DMS79 (cell line): ENCODE data around the gene MYO10.
"Not testable (repeated sequence)": the region's sequence is repeated elsewhere in the genome, so short reads cannot be mapped to it uniquely, and the experiment has no call there.

ENCODE experiments used
- DNase-seq: peaks from one replicate; lab custom pipeline; 2025; lab: John Stamatoyannopoulos, UW

Gene MYO10

DNA sequence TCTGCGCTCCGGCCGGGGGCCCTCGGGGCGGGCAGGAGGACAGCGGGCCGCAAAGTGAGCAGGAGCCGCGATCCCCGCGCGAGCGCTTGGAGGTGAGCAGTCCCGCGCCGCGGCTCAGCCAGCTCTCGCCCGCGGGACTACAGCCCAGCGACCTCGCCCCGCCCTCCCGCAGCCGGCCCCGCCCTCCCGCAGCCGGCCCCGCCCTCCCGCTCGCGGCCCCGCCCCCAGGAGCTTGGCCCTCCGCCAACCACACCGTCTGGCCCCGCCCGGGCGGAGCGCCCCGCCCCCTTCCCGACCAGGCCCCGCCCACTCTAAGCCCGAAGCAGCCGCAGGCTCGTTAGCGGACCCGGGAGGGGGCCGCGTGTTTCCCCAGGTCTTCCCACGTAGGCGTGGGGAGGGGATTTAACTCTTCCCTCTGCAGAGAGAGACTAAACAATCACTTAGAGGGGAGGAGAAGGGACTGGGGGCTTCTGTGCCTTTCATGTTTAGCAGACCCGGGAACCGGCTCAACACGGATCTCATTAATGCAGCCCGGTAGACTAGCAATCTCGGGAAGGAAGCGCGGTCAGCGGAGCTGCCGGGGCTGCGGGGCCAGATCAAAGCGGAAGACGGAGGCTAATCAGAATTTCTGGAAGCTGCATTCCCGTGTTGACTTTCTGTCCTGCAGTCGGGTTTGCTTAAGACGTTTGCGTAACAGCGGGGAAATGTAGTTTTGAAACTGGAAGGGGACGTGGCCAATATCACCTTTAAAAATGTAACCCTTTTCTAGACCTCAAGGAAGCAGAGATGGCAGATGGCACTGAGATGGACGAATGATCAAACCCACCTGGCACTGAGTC is at the start of gene MYO10:
MYO10 (minus strand) TSS at position 139 of the 839 bp plus-strand sequence. CDS start 480 bp downstream, outside the sequence.
- DNase-seq, result peak; percentile 20

DNA sequence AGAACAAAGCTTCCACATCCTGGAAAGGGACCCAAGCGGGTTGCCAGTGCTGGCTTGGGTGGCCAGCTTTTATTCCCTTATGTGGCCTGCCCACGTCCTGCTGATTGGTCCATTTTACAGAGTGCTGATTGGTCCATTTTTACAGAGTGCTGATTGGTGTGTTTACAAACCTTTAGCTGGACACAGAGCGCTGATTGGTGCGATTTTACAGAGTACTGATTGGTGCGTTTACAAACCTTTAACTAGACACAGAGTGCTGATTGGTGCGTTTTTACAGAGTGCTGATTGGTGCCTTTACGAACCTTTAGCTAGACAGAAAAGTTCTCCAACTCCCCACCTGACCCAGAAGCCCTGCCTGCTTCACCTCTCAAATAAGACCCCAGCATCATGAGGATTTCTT is 49.2 kb upstream of the MYO10 start:
- not testable (repeated sequence) for DNase-seq

DNA sequence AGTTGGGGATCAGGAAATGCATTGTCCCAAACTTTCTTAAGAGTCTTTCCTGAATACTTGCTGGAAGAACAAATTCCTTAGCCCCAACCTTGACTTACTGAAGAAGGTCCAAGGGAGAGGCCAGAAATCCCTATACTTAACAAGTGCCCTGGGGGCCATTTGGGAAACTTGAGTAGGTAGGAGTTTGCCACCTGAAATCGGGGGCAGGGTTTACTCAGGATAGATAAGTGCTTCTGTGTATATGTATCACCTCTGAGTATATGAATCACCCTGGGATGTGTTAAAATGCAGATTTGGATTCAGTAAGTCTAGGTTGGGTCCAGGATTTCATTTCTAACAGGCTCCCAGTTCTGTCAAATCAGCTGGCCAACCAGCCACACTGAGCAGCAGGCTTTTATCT is 47.9 kb upstream of the MYO10 start:
- no peak for DNase-seq

DNA sequence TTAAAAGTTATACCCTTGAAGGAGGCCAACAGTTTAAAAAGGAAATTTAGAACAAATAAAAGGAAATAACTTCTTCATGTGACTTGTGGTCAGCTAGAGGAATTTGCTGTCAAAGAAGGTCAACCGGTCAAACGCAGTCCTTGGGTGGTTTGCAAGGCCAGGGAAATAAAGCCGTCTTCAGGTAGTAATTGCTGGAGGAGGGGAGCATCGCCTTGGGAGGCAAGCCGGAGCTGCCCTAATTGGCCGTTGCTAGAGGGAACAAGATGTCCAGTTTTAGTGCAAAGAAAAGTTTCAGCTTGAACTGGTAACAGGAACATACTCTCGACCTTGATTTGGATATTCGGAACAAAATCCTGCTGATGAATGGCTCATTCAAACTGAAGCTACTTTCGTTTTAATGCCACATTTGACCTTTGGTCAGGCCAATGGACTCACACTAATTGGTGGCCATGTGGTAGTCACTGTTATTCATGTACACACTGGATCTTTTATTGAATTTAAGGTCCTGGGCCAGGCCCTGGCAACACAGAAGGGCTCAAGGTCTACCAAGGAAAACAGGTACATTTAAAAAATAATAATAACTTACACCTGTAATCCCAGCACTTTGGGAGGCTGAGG is 47.0 kb upstream of the MYO10 start:
- DNase-seq, result no peak

DNA sequence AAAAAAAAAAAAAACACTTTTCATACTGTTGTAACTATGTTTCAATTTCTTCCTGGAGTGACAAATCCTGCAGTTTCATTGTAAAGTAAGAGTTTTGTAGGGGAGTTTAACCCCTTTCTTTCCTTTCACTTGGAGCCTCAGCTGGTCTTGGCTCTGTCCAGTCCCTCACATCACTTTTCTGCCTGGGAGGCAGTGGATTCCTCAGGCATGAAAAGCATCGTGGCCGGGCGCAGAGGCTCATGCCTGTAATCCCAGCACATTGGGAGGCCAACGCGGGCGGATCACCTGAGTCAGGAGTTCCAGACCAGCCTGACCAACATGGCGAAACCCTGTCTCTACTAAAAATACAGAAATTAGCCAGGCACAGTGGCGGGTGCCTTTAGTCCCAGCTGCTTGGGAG is 45.6 kb upstream of the MYO10 start:
- DNase-seq, result no peak

DNA sequence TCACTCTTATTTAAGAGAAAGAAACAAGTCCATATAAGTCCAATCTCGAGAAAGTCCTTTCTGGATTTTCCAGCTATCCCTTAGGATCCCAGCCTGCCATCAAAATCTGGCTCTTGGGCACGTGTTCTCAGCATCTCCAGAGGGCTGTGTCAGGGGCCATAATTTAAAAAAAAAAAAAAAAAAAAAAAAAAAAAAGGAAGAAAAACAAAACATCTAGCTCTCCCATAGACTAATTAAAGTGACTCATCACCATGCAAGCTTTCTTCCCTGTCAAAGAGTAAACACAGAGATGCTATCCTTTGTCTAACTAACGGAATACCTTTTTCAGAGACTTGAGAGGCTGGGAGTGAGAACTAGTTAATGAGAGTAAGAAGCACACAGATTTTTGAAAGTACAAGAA is 44.9 kb upstream of the MYO10 start:
- no peak for DNase-seq

DNA sequence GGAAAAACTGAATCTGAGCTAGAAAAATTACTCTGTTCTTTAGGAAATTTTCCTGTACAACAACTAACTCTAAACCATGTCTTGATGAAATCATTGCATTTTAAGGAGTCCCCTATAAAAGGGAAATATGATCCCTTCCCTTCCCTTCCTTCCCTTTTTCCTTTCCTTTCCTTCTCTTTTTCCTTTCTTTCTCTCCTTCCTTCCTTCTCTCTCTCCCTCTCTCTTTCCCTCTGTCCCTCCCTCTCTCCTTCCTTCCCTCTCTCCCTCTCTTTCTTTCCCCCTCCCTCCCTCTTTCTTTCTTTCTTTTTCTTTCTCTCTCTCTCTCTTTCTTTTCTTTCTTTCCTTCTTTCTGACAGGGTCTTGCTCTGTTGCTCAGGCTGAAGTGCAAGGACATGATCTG is 42.2 kb upstream of the MYO10 start:
- no peak for DNase-seq

DNA sequence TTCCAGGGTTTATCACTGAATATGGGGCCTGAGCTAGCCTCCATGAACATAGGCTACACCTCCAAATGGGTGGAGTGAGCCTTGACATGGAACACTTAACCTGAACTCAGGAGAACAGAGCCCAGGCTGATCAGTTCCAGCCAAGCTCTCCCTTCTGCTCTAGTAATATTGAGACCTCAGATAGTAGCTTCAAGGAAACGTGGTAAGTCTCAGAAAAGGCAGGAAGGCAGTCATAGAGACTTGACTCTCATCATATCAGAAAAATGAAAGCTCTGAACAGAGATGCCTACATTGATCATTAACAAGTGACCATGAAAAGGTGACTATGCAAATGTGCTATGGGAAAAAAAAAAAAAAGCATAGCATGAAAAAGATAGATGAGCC is 40.5 kb upstream of the MYO10 start:
- no peak for DNase-seq

DNA sequence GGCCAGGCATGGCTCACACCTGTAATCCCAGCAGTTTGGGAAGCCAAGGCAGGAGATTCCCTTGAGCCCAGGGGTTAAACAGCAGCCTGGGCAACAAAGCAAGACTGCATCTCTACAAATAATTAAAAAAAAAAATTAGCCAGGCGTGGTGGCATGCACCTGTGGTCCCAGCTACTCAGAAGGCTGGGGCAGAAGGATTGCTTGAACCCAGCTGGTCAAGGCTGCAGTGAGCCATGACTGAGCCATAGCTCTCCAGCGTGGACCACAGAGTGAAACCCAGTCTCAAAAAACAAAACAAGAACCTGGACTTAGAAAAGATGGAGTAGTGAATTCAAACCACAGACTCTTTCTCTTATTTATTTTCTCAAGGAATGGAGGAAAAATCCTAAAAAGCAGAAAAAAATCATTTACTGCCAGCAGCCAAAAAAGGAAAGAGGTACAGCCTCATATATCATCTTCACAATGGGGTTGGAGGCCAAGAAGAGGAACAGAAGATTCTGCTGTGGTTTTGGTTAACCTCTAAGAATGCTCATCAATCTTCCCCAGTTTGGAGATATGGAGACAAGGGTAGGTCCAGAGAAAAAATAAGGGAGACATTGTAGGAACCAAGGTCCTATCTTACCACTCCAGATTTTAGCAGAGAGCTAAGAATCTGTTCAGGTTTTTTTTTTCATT is 40.0 kb upstream of the MYO10 start:
- DNase-seq, result no peak

DNA sequence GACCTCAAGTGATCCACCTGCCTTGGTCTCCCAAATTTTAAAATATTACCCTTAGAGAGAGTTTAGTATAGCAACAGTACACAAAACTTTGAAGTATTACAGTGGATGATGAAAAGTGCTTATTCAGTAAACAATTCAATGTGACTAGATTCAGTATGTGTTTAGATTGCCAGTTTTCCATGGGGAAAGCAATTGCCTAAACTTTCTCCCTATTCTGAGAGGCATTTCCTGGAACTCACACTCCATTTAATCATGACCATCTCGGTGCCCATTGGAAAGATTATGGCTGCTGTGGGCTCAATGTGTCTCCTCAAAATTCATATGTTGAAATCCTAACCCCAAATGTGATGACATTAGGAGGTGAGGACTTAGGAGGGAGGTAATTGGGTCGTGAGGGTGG is 38.9 kb upstream of the MYO10 start:
- DNase-seq, result no peak

DNA sequence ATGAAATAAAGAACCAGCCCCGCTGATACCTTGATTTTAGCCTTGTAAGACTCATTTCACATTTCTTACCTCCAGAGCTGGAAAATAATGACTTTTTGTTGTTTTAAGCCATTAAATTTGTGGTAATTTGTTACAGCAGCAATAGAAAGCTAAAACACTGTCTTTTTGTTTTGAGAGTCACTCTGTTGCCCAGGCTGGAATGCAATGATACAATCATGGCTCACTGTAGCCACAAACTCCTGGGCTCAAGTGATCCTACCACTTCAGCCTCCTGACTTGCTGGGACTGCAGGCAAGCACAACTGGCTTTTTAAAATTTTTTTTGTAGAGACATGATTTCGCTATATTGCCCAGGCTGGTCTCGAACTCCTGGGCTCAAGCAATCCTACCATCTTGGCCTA is 34.7 kb upstream of the MYO10 start:
- no peak for DNase-seq

DNA sequence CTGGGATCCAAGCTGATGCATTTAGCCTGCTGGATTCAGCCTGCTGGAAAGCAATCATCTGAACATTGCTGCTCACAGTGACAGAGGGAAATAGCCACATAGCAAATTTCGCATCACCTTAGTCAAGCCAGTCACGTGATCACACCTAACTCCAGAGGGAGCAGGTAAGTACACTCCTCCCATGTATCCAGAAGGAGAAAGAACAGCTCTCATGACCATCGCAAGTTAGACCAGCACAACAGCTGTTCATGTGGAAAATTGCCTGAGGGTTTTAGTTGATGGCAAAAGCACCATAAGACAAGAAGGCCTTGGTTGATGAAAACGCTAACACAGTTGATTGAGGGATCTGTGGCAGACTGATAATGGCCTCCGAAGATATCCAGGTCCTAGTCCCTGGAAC is 34.2 kb upstream of the MYO10 start:
- no peak for DNase-seq

DNA sequence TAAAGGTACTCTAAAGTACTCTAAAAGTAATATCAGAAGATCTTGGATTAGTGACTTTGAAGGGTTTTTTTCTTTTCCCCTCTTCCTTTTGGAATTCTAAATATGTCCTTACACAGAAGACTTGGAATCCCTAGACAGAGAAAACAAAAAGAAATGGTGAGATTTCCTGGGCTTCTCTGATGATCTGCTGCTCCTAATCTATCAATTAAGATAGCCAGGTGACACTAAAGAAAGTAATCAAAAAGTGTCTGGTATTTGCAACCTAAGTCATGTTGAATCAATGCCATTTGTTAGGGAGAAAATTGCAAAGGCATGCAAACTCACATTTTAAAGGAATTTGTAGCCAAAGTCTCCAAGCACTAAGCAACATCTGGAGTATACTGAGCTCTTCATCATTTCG is 29.5 kb upstream of the MYO10 start:
- no peak for DNase-seq

DNA sequence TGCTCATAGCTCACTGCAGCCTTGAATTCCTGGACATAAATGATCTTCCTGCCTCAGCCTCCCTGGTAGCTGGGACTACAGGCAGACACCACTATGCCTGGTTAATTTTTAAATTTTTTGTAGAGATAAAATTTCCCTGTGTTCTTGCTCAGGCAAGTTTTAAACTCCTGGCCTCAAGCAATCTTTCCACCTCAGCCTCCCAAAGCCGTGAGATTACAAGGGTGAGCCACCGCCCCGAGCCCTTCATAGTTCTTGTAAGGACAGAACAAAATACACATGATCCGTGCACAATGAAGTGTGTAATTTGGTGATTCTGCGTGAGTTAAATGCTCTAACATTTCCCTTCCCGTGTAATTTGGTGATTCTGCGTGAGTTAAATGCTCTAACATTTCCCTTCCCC is 27.7 kb upstream of the MYO10 start:
- DNase-seq, result no peak

DNA sequence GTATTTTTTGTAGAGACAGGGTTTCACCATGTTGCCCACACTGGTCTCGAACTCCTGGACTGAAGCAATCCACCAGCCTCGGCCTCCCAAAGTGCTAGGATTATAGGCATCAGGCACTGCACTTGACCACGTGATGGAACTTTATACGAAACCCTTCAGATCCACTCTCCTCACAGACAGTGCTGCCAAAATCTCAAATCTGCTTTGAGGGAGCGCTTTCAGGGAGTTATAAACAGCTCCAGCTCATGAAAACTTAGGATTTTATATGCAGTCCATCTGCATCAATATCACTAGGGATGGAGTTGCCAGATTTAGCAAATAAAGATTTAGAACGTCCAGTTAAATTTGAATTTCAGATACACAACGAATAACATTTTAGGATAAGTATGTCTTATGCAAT is 25.0 kb upstream of the MYO10 start:
- DNase-seq, result no peak

DNA sequence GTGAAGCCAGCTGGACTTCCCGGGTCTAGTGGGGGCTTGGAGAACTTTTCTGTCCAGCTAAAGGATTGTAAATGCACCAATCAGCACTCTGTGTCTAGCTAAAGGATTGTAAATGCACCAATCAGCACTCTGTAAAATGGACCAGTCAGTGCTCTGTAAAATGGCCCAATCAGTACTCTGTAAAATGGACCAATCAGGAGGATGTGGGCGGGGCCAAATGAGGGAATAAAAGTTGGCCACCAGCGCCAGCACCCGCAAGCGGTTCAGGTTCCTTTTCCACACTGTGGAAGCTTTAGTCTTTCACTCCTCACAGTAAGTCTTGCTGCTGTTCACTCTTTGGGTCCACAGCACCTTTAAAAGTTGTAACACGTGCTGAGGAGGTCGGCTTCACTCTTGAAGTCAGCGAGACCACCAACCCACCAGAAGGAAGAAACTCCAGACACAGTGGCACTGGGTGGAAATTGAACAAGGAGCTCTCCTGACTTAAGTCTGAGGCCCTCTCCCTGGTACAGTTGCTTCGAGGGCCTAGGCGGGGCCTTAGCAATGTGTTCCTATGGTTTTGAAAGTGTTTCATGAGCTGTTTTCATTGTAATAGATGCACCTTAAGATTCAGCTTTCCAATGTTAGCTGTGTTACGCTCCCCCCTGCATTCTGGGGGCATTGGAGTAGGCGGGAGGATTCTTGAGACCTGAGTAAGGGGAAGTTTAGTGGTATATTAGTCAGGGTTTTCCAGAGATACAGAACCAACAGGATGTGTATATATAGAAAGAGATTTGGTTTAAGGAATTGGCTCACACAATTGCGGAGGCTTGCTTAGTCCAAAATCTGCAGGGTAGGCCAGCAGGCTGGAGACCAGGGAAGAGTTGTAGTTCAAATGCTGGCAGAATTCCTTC is 21.5 kb upstream of the MYO10 start:
- DNase-seq, result no peak

DNA sequence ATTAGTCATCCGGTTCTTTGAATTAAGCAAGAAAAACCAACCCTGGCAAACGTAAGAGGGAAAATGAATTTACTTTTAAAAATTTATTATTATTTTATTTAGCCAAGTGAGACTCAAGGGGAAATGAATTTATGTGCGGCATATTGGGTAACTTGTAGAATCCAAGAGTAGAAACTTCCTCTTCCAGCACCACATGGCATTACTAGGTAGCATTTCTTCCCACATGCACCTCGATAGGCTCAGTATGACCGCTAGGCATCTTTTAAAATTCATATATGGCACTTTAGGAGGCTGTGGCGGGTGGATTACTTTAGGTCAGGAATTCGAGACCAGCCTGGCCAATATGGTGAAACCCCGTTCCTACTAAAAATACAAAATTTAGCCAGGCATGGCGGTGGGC is 17.6 kb upstream of the MYO10 start:
- DNase-seq, result no peak

DNA sequence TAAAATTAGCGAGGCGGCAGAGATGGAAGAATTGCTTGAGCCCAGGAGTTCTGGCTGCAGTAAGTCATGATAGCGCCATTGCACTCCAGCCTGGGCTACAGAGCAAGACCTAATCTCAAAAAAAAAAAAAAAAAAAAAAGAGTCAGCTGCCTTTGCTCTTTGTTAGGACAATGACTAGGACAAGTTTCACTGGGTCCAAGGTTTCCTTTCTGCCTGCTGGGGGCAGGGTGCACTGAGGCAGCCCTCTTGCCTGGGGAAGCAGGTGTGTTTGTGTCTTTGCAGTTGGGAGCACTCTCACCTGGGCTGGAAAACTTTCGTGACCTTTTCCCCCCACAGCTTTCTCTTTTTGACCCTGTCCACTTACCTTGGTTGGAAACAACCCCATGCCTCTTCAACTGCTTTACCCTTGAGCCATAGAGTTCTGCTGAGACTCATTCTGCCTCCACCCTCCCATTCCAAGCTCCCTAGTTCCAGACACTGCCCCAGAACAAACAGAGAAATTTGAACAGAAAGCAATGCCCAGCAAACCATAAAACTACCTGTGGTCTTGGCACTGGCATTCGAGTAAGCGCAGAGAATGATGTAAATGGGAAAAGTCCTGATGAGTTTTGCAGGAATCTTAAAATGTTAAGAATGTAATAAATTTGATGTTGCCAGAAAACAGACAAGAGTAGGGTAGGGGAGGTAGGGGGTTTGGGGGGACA is 17.0 kb upstream of the MYO10 start:
- no peak for DNase-seq

DNA sequence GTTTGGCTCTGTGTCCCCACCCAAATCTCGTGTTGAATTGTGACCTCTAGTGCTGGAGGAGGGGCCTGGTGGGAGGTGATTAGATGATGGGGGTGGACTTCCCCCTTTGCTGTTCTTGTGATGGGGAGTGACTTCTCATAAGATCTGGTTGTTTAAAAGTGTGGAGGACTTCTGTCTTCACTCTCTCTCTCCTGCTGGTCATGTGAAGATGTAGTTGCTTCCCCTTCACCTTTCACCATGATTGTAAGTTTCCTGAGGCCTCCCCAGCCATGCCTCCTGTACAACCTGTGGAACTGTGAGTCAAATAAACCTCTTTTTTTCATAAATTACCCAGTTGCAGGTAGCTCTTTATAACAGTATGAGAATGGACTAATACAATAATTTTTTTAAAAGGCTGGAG is 10.6 kb upstream of the MYO10 start:
- no peak for DNase-seq

DNA sequence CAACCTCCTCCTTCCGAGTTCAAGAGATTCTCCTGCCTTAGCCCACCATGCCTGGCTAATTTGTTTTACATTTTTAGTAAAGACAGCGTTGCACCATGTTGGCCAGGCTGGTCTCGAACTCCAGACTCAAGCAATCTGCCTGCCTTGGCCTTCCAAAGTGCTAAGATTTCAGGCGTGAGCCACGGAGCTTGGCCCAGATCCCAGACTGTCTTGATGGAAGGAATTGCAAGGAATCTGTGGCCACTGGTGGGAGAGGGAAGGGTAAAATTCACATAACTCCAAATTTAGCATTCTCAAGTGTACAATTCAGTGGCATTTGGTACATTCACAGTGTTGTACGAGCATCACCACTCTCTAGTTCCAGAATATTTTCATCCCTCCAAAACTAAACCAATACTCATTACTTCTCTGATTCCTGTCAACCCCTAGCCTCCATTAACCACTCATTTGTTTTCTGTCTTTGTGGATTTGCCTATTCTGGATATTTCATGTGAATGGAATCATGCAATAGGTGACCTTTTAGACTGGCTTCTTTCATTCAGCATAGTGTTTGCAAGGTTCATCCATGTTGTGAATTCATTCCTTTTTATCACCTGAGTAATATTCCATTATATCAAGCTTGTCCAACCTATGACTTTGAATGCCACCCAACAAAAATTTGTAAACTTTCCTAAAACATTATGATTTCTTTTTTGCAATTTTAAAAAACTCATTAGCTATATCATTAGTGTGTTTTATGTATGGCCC is 8.9 kb upstream of the MYO10 start:
- DNase-seq, result no peak
